Duodenal mucosa (tissue), 2 donors: ENCODE data around the gene SGCD.

Source experiments
- H3K27ac ChIP-seq: one replicate; pipeline ENCODE4 v1.7.0; 2013; ENCODE audit warnings: low read depth, low read length
- H3K27me3 ChIP-seq, 2 donors: one replicate each; pipeline ENCODE4 v1.7.0; 2013; ENCODE audit warnings: low read length in 2 of 2, control low read depth in 1 of 2; ENCODE audit not compliant: insufficient read depth in 2 of 2, control insufficient read depth in 1 of 2
- H3K36me3 ChIP-seq, 2 donors: one replicate each; pipeline ENCODE4 v1.7.0; 2013; ENCODE audit warnings: low read length in 2 of 2, control low read depth in 1 of 2; ENCODE audit not compliant: insufficient read depth in 2 of 2, control insufficient read depth in 1 of 2
- H3K4me1 ChIP-seq, 2 donors: one replicate each; pipeline ENCODE4 v1.7.0; 2013; ENCODE audit warnings: low read length in 2 of 2, control low read depth in 1 of 2; ENCODE audit not compliant: insufficient read depth in 2 of 2, control insufficient read depth in 1 of 2
- H3K4me3 ChIP-seq, 2 donors: one replicate each; pipeline ENCODE4 v1.7.0; 2013; ENCODE audit warnings: low read length in 2 of 2, low read depth in 1 of 2
- H3K9ac ChIP-seq, 2 donors: one replicate each; pipeline ENCODE4 v1.7.0; 2013; ENCODE audit warnings: low read length in 2 of 2, low read depth in 1 of 2
- H3K9me3 ChIP-seq, 2 donors: one replicate each; pipeline ENCODE4 v1.7.0; 2013; ENCODE audit warnings: low read length in 2 of 2, control low read depth in 1 of 2; ENCODE audit not compliant: control insufficient read depth in 1 of 2

SGCD gene

DNA sequence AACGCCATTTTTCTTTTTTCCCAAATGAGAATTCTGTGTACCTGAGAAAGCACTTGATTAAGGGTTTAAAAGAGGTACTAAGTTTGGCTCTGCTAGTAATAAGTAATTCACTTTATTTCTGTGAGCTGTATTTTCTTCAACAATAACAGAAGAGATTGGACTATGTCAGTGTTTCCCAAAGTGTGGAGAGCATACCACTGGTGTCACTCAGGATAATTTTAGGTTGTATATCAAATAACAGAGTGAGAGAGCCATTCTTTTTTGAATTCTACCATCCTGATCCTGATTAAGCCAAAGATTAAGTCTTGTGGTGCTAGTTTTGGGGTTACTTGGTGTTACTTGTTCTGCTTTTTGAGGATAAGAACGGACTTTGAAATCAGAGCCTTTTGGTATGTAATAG is 380.8 kb downstream of the SGCD start:
- H3K4me3 ChIP-seq: no peak overlapping the region
- H3K27ac ChIP-seq: no peak overlapping the region
- H3K9me3 ChIP-seq: no peaks in the 10 kb centered on the region
- no peak overlapping the region for H3K9ac ChIP-seq
- H3K36me3 ChIP-seq: no peaks in the 10 kb centered on the region
- no peaks in the 10 kb centered on the region for H3K27me3 ChIP-seq
- no peaks in the 10 kb centered on the region for H3K4me1 ChIP-seq

DNA sequence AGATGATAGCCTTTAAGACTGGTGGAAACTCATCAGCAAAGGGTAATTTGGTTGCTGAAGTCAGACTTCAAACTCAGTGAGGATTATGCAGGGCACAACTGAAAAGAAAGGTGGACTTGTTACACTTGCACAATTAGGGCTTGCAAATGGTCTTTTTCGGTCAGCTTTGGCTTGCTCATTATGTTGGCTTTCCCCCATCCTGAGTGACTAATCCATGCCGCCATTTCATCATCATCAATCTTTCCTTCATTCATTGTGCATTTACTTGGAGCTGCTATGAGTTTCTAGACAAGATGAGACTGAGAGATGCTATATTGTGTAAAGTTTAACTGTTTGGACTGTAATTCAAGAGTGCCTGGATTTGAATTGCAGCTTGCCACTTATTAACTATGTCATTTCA is 388.3 kb downstream of the SGCD start:
- Histone ChIP-seq H3K27ac (no peak overlapping the region), H3K27me3 (no peaks in the 10 kb centered on the region), H3K4me1 (no peaks in the 10 kb centered on the region), H3K9me3 (no peaks in the 10 kb centered on the region), H3K9ac (no peak overlapping the region), H3K4me3 (no peak overlapping the region), H3K36me3 (no peaks in the 10 kb centered on the region)

DNA sequence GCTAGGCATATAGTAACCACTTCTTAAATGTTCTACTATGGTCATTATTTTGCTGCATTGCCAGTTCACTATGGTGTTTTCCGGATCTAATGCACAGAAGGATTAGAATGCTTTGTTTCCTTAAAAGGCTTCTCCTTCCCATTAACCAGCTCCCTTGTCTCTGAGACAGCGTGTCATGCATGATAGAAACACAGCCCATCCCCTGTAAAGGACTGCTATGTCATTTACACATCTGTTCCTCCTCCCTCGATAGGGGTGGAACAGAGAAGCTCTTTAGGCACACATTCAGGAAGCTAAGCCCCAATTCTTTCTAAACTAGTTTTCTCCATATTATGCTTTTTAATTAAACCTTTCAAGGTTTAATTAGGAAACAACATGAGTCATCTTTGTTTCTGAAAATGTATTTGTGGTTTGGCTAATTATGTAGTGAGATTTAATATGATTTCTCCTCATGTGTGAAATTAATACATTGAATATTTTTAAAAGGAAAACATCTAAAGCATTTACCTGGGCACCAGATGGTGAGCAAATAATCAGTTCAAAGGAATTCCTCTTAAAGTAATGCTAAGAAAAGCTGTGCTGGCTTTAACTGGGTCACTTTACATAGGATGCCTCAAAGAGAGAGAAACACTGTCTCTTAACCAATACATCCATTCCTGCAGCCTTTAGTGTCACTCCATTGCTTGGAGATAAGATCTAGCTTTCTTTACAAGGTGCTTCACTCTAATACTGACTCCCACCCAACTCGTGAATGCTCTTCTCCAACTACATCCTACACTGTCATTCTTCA is 389.8 kb downstream of the SGCD start:
- Histone ChIP-seq H3K9ac (no peak overlapping the region), H3K4me3 (no peak overlapping the region), H3K27me3 (no peaks in the 10 kb centered on the region), H3K27ac (no peak overlapping the region), H3K36me3 (no peaks in the 10 kb centered on the region), H3K9me3 (no peaks in the 10 kb centered on the region), H3K4me1 (no peaks in the 10 kb centered on the region)

DNA sequence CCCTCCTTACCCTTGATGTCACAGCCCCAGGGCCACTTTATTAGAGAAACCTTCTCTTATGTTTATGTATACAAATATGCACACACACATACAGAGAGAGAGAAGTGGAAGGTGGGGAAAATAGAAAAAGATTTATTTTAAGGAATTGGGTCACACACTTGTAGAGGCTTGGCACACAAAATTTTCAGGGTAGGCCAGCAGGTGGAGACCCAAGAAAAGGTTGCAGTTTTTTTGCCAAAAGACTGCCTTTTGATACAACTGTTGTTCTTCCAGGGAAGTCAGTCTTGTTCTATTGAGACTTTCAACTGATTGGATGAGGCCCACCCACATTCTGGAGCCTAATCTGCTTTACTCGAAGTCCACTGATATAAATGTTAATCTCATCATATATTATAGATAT is 392.0 kb downstream of the SGCD start:
- H3K9me3 ChIP-seq: no peaks in the 10 kb centered on the region
- no peak overlapping the region for H3K9ac ChIP-seq
- no peaks in the 10 kb centered on the region for H3K4me1 ChIP-seq
- no peaks in the 10 kb centered on the region for H3K27me3 ChIP-seq
- no peak overlapping the region for H3K27ac ChIP-seq
- no peak overlapping the region for H3K4me3 ChIP-seq
- no peaks in the 10 kb centered on the region for H3K36me3 ChIP-seq

DNA sequence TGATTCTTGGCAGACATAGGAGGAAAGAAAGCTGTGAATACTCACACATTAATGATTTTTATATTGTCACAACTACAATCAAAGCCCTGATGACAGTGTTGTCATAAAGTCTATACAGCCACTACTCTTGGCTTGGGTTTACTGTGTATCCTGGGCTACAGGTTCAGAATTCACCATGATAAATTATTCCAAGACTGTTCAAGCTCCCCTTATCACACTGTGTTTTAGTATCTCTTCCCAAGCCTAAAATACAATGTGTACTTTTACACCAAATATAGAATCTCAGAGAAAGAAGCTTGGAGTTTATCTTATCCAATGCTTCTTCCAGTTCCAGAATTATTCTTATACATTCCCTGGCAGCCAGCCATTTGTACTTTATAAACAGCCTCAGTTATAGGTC is 395.4 kb downstream of the SGCD start:
- Histone ChIP-seq H3K9ac (no peak overlapping the region), H3K27ac (no peak overlapping the region), H3K4me1 (no peaks in the 10 kb centered on the region), H3K4me3 (no peak overlapping the region), H3K27me3 (no peaks in the 10 kb centered on the region), H3K9me3 (no peaks in the 10 kb centered on the region), H3K36me3 (no peaks in the 10 kb centered on the region)

DNA sequence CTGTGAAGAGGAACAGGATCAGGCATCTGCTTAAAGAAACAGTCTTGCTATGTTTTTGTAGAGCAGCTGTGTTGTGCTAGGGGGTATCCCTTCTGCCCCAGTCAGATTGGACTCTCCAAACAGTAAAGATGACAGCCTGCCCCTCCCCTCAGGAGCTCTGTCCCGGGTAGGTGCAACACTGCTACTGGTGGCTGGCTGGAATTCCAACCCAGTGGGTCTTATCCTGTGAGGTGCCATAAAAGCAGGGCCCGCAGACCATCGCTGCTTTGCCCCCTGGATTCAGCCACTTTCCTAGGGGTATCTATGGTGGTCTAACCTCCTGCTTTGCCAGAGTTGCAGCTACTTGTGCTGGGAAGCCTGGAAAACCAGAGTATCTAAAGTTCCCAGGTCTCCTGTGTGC is 408.5 kb downstream of the SGCD start:
- H3K36me3 ChIP-seq: no peaks in the 10 kb centered on the region
- no peaks in the 10 kb centered on the region for H3K4me1 ChIP-seq
- no peaks in the 10 kb centered on the region for H3K9me3 ChIP-seq
- H3K27ac ChIP-seq: no peak overlapping the region
- no peak overlapping the region for H3K4me3 ChIP-seq
- H3K27me3 ChIP-seq: no peaks in the 10 kb centered on the region
- H3K9ac ChIP-seq: no peak overlapping the region

DNA sequence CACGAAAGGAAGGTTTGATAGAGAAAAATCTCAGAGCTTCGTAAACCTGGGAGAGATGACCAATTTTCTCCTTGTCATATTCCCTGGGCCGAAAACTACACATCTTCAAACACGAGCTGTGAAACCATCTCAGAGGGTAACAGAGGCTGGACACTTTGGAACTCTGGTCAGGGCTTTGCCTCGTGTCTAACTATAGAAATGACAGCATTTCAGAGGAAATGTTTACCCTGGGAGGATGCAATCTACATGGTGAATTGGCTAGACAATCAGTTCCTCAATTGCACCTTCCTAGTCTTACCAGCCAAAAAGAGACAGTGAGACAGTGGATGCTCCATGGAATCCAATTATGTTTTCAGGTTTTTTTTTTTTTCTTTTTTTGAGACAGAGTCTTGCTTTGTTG is 414.6 kb downstream of the SGCD start:
- no peak overlapping the region for H3K27ac ChIP-seq
- no peak overlapping the region for H3K4me3 ChIP-seq
- H3K9ac ChIP-seq: no peak overlapping the region

DNA sequence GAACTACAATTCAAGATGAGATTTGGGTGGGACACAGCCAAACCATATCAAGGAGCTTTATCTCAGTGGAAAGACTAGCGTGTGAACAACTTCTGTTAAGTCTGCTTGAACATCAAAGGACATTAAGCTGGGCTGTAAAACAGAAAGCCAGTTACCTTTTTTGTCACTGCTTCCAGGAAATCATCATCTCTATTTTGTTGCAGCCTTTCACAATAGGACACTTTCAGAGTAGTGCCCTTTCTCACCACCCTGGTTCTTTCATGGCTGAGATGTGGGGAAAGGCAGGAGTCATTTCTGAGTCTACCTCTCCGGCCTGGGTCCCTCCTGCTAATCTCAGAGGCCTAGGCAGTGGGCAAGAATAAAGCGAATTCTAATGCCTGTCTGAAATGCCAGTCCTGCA is 426.9 kb downstream of the SGCD start:
- H3K36me3 ChIP-seq: no peaks in the 10 kb centered on the region
- no peak overlapping the region for H3K27ac ChIP-seq
- no peak overlapping the region for H3K9ac ChIP-seq

More for the DNA sequence above, 414.6 kb downstream of the SGCD start:
- H3K36me3 ChIP-seq: no peaks in the 10 kb centered on the region
- no peaks in the 10 kb centered on the region for H3K27me3 ChIP-seq
- H3K9me3 ChIP-seq: no peaks in the 10 kb centered on the region
- H3K4me1 ChIP-seq: no peaks in the 10 kb centered on the region

DNA sequence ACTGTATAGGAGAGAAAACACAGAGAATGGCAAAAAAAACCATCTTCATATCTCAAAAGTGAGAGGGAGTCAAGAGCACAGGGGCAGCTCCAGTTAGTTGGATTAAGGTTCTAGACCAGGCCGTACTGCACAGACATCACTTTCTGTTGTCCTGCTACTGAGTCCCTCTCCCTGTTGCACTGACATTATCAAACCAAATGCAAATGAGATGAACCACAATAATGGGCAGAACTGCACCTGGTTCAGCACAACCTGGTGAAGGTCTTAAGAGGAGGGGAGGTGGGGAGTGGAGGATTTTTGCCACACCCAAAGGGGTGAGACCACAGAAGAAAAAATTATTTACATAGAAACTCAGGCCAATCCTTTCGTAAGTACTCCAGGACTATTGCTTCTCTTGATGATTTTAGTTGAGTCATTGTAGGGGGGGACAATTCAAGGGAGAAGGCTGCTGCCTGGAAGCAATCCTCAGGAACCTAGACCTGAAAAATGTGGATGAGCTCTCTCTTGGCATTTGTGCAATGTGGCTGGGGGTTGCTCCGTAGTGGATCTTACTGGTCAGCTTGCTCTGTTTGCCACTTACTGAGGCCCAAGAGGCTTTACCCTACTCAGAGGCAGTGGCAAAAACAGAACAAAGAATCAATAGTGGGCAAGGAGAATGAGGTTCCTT is 428.6 kb downstream of the SGCD start:
- Histone ChIP-seq H3K27me3 (no peaks in the 10 kb centered on the region), H3K4me3 (no peak overlapping the region), H3K36me3 (no peaks in the 10 kb centered on the region), H3K27ac (no peak overlapping the region), H3K9ac (no peak overlapping the region), H3K9me3 (no peaks in the 10 kb centered on the region), H3K4me1 (no peaks in the 10 kb centered on the region)

More for the DNA sequence above, 426.9 kb downstream of the SGCD start:
- Histone ChIP-seq H3K4me3 (no peak overlapping the region), H3K4me1 (no peaks in the 10 kb centered on the region), H3K9me3 (no peaks in the 10 kb centered on the region), H3K27me3 (no peaks in the 10 kb centered on the region)

DNA sequence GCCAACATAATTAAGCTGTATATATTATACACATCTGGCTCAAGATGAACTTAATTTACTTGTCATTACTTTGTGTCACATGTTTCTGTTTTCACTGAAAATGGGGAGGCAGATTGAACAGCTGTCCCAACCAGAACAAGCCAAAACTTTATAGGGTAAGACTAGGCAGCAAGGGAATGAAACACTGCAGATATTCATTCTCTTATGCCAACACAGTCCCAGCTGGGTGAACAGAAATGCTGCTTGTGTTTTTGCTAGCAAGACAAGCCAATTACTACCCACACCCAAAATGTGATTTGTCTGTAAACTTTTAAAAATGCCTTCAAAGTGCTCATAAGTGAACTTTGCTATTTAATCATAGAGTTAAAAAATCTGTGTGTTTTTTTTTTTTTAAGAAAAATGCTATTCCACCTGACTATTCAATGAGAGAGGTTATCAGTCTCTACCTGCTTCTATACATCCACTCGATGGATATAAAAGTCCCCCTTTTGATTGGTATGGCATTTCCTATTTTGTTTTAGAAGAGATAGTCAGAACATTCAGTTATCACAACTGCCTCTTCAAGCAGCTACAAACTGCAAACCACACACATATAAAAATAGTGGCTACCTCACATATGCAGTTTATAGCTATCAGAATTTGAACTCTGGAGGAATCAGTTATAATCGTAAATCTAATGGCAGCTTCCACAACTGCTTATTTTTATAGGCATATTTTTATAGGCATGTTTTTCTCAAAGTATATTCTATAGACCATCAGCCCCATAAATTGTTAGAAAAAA is 431.2 kb downstream of the SGCD start:
- no peaks in the 10 kb centered on the region for H3K36me3 ChIP-seq
- no peak overlapping the region for H3K4me3 ChIP-seq
- no peaks in the 10 kb centered on the region for H3K4me1 ChIP-seq
- no peaks in the 10 kb centered on the region for H3K27me3 ChIP-seq
- H3K9me3 ChIP-seq: no peaks in the 10 kb centered on the region
- H3K27ac ChIP-seq: no peak overlapping the region
- no peak overlapping the region for H3K9ac ChIP-seq
